ENCODE data around the gene MAN2A1.
A peak's percentile ranks its signal among the peaks of the same experiment; 100 is the strongest.

The MAN2A1 gene

GRCh38 chr5:109690975-109691574, 1.3 kb downstream of the MAN2A1 start (continued):
- no peak for TF ChIP-seq ZNF362 (tag by site-specific recombination; IDR thresholded peaks at IDR 0.05)
- no peak for TF ChIP-seq SETDB1 (IDR thresholded peaks at IDR 0.05; ENCODE audit: insufficient read length, low read length)
- no peak for TF ChIP-seq ZNF174 (tag by site-specific recombination; IDR thresholded peaks at IDR 0.05)
- TF ChIP-seq ZNF626 (tag by site-specific recombination; IDR thresholded peaks at IDR 0.05), result no peak
- no peak for TF ChIP-seq EGR2 (tag by site-specific recombination; IDR thresholded peaks at IDR 0.05; ENCODE audit: low read depth)
- TF ChIP-seq PRDM6 (tag by site-specific recombination; IDR thresholded peaks at IDR 0.05), result no peak
- no peak for TF ChIP-seq KLF10 (tag by site-specific recombination; IDR thresholded peaks at IDR 0.05)
- TF ChIP-seq ZNF768 (tag by site-specific recombination; IDR thresholded peaks at IDR 0.05), result no peak
- no peak for TF ChIP-seq ZNF707 (tag by site-specific recombination; IDR thresholded peaks at IDR 0.05)
- no peak for TF ChIP-seq ZNF214 (tag by site-specific recombination; IDR thresholded peaks at IDR 0.05; ENCODE audit: borderline replicate concordance)
- TF ChIP-seq ZSCAN16 (tag by site-specific recombination; IDR thresholded peaks at IDR 0.05), result no peak
- no peak for TF ChIP-seq GLI4 (tag by site-specific recombination; IDR thresholded peaks at IDR 0.05)
- no peak for TF ChIP-seq ZNF2 (tag by site-specific recombination; IDR thresholded peaks at IDR 0.05)
- TF ChIP-seq ZNF621 (tag by site-specific recombination; IDR thresholded peaks at IDR 0.05), result no peak
- TF ChIP-seq ZNF660 (tag by site-specific recombination; IDR thresholded peaks at IDR 0.05), result no peak; the same call in none of the 2 replicates
- TF ChIP-seq ZNF394 (tag by site-specific recombination; IDR thresholded peaks at IDR 0.05; ENCODE audit: borderline replicate concordance), result 0 out of 2 replicates have a peak, but pooled peaks have one; percentile 4
- TF ChIP-seq HOXA7 (CRISPR knock-in tag; IDR thresholded peaks at IDR 0.05; ENCODE audit: borderline replicate concordance), result no peak
- TF ChIP-seq HOXC10 (CRISPR knock-in tag; IDR thresholded peaks at IDR 0.05), result no peak
- TF ChIP-seq ZNF658 (tag by site-specific recombination; IDR thresholded peaks at IDR 0.05), result no peak
- TF ChIP-seq ZNF514 (tag by site-specific recombination; IDR thresholded peaks at IDR 0.05), result no peak
- TF ChIP-seq ZNF555 (tag by site-specific recombination; conservative IDR thresholded peaks at IDR 0.05), result no peak
- no peak for TF ChIP-seq ZNF521 (tag by site-specific recombination; IDR thresholded peaks at IDR 0.05)
- TF ChIP-seq ZBTB10 (tag by site-specific recombination; IDR thresholded peaks at IDR 0.05), result no peak
- TF ChIP-seq ZNF239 (tag by site-specific recombination; IDR thresholded peaks at IDR 0.05), result no peak
- TF ChIP-seq ZFP3 (tag by site-specific recombination; IDR thresholded peaks at IDR 0.05; ENCODE audit: low read depth), result no peak
- TF ChIP-seq ZNF488 (tag by site-specific recombination; IDR thresholded peaks at IDR 0.05), result no peak
- TF ChIP-seq REST (tag by site-specific recombination; IDR thresholded peaks at IDR 0.05), result peak; percentile 5; the same call in 1 of the 2 replicates
- peak; percentile 29; the same call in 1 of the 2 replicates for TF ChIP-seq ZNF341 (tag by site-specific recombination; IDR thresholded peaks at IDR 0.05; ENCODE audit: low read depth)
- TF ChIP-seq ZNF280C (tag by site-specific recombination; IDR thresholded peaks at IDR 0.05), result no peak
